GM18873 (cell line): ENCODE results near the gene PET117.
"Not testable (repeated sequence)": the region's sequence is repeated elsewhere in the genome, so short reads cannot be mapped to it uniquely, and the experiment has no call there.

Experiments
- ATAC-seq: cut with Tn5 transposase; IDR thresholded peaks from one replicate; pipeline ENCODE4 v1.9.1; 2021; ENCODE audit warnings: mild to moderate bottlenecking, moderate library complexity, moderate number of reproducible peaks; ENCODE audit not compliant: unreplicated experiment, low FRiP score

Gene PET117

GRCh38 chr20:18137412-18138265 is at the start of gene PET117, which contains the start of gene KAT14:
TSS of gene PET117 (plus strand) at chr20:18137863. CDS start at chr20:18137956, 93 bp downstream.
TSS of gene KAT14 (plus strand) at chr20:18137863. CDS start at chr20:18142661, 4,798 bp downstream.
- ATAC-seq = peak; percentile 75

GRCh38 chr20:18088298-18088697 is 49.4 kb upstream of the PET117 start:
- not testable (repeated sequence) for ATAC-seq

DNA sequence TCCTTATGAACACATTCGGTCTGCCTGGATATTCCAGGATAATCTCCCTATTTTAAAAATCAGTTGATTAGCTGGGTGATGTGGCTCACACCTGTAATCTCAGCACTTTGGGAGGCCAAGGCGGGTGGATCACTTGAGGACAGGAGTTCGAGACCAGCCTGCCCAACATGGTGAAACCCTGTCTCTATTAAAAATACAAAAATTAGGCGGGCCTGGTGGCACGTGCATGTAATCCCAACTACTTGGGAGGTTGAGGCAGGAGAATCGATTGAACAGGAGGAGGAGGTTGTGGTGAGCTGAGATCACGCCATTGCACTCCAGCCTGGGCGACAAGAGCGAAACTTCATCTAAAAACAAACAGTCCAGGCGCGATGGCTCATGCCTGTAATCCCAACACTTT is 48.8 kb upstream of the PET117 start:
- ATAC-seq = not testable (repeated sequence)

DNA sequence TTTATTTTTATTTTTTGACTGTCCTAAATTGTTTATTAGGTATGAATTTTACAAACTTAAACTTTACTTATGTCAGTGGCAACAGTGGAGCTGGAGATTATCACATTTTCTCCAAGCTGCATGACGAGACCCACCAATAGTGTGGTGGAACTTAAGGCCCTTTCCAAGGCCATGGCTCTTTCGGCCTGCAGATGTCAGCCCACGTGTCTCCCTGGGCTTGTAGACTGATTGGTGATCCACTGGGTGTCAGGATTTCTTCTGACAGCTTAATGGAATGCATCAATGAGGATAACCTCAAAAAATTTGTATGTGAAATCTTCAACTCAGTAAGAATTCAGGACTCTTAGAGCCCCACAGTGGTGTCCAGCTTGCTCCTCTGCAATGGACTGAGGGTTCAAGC is 47.6 kb upstream of the PET117 start:
- no peak for ATAC-seq

DNA sequence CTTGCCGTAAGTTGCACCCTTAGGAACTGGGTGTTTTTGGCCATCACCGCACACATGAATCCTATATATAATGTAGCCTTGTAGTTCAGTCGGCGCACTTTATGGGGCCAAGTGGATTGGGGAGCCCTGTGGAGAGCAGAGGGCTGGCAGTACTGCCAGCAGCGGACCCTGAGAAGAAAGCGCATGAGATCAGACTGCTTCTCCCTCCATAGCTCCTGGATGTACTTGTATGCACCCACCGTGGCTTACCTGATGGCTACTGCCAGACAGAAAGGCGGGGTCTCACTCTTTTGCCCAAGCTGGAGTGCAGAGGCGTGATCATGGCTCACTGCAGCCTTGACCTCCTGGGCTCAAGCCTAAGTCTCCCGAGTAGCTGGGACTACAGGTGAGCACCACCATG is 47.2 kb upstream of the PET117 start:
- ATAC-seq = no peak

DNA sequence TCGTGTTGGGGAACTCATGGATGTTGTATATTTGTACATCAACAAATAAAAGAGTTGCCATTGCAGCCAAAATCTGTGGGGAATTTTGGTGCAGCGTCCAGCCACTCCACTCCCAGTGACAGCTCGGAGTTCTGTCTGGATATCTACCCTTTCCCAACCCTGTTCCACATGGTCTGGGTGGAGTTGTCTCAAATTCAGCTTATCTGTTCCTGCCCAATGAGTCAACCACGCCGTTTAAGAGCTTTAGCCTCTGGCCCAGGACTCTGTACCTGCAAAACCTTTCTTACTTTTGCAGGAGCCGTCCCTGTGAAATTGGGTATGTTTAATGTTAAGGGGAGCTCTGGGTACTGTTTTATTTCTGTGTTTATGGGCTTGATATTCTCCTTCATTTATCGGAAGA is 46.0 kb upstream of the PET117 start:
- ATAC-seq = no peak

DNA sequence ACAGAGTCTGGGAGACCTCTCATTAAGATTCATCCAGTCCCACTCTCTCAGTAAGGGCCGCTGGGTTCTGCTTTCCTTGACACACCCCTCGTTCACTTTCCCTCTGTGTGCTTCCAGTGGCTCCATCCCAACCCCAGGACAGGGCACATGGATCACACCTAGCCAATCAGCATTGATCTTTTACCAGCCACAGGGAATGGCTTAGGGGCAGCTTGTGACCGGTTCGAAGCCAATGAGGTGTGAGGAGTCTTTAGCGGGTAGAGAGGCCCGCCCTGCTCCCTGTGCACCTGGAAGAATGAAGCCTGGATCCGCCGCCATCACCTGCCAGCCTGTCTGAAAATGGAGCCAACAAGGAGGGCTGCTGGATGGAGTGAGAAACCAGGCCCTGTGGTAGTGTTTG is 44.8 kb upstream of the PET117 start:
- no peak for ATAC-seq

DNA sequence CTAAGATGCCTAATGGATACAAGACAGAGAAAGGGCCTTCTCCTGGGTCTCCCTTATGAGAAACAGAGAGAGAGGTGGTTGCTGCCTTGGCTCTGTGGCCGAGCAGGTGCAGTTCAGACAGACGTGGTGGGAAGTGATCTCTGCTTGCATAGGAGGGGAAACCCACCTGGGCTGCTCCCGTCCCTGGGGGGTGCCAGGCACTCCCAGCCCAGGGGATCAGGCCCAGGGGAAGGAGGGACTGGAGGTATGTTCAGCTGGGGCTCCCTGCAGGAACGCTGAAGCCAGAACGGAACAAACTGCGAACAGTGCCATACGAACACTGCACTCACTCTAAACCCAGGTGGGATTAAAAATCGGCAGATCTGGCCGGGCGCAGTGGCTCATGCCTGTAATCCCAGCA is 44.3 kb upstream of the PET117 start:
- no peak for ATAC-seq

DNA sequence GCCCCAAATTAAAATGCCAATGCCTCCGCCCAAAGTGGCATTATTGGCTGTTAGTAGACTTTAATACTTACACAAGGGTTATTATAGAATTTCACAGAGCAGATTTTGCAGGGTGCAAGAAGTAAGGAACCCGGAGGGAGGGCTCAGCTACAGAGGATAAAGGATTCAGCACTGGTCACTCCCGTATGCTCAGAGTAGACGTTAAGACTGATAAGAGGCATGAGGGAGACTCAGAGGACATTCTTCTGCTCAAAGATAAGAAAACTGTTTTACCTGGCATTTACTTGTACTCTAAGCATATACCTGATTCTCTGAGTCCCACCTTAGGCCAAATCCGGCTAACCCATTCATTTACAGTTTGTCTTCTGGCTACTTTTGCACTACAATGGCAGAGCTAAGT is 43.5 kb upstream of the PET117 start:
- ATAC-seq = no peak

GRCh38 chr20:18100569-18100968 is 37.1 kb upstream of the PET117 start:
- ATAC-seq = not testable (repeated sequence)

DNA sequence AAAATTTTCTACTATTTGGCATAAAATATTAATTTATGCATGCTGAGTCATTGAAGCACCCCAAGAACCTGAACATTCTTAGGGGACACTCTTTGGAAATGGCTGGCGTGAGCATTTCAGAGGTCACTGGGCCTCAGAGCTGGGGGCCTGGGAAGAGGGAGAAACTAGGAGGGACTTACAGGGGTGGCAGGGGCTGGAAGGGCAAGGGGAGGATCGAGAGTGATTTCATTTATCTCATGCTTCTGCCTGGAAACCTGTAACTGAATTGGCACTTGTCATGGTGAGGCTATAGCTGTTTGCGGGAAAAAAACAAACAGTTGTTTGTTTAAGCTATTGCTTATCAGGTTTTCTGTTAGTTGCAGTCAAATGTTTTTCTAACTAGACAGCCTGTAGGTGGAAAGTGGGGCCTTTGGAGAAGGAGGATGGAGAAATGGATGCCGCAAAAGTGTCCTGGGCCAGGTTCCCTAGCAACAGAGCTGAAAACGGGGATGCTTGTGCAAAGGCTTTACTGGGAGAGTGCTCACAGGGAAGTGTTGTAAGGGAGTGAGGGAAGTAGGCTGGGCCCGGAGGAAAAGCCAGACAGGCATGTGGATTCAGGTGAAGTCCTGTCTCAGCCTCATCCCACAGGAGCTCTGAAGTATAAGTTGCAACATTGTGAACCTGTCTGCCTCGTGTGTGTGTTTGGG is 36.4 kb upstream of the PET117 start:
- no peak for ATAC-seq

DNA sequence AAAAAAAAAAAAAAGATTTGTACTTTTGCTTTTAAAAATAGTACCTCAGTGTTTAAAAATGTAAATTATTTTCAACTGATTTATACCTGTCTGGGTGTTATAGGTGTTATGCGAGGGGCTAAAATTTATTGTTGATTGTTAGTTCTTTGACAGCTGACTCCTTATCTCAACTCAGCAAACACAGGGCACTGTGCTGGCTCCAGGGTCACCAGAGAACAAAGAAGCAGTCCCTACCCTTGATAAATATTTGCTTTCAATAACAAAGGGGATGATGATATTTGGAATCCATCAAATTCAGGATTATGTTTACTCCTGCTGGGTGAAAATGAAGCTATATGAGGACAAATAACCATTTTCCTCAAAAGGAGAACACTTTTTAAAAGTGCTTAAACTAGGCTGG is 34.2 kb upstream of the PET117 start:
- ATAC-seq = no peak

- no peak for ATAC-seq
These were observed 29.3 kb upstream of the PET117 start for GRCh38 chr20:18108326-18108725.

DNA sequence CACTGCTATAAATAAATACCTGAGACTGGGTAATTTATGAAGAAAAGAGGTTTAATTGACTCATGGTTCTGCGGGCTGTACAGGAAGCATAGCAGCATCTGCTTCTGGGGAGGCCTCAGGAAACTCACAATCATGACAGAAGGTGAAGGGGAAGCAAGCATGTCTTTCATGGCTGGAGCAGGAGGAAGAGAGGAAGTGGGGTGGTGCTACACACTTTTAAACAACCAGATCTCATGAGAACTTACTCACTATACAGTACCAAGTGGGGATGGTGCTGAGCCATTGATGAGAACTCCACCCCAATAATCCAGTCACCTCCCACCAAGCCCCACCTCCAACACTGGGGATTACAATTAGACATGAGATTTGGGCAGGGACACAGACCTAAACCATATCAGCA is 9.1 kb upstream of the PET117 start:
- not testable (repeated sequence) for ATAC-seq

- ATAC-seq = no peak
These were observed 5.0 kb upstream of the PET117 start for GRCh38 chr20:18132663-18133062.

- no peak for ATAC-seq
These were observed 3.7 kb upstream of the PET117 start for GRCh38 chr20:18133962-18134361.

DNA sequence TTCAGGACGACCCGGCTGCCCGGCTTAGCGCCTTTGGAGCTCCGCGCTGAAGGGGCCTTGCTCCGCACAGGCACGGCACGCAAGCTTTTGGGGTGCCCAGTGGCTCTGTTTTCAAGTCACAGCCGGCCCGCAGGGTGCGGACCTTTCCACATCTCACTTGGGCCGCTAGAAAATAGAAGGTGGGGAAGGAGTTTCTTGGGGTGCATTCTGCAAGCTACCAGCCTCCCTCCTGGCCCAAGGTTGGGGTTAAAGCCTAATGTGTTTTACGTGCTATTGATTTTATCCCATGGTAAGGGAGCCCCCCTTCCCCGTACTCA is 561 bp downstream of the PET117 start:
- peak; percentile 22 for ATAC-seq

- no peak for ATAC-seq
These were observed 1.2 kb downstream of the PET117 start for GRCh38 chr20:18138639-18139583.

DNA sequence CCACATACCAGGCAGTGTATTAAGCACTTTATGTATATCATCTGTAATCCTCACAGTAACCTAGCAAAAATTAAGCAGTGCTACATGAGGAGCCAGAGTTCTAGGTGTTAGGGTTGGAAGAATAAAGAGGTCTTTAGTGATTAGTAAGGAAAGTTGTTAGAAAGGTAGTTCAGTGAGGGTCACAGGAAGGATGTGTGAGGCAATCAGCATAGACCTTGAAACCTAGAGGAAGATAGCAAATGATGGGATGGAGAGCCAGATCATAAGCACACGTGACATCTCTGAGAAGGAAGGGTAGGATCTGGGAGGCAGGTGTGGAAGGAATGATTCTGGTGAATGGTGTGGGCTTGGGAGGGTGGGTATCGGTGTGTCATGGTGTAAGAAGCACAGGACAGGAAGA is 2.2 kb downstream of the PET117 start:
- no peak for ATAC-seq

- ATAC-seq = no peak
These were observed 7.0 kb downstream of the PET117 start for GRCh38 chr20:18144541-18145099.
